OCI-LY3 (cell line): Measurements from ENCODE around the gene GRIK5.

Experiments
- EZH2phosphoT487 ChIP-seq: fragments of 200-600 bp; shearing (Covaris generic); IDR thresholded peaks from 2 replicates; pipeline ENCODE4 v1.6.1; 2018; ENCODE audit warnings: antibody characterized with exemption, mixed run types, low read depth
- TF ChIP-seq, protein P1 (sequence below): fragments of 200-600, 300-600 bp; sonication (generic); IDR thresholded peaks from 2 replicates; pipeline ENCODE4 v1.5.1; 2014; ENCODE audit warnings: antibody characterized with exemption, low read length, low read depth

DNA sequence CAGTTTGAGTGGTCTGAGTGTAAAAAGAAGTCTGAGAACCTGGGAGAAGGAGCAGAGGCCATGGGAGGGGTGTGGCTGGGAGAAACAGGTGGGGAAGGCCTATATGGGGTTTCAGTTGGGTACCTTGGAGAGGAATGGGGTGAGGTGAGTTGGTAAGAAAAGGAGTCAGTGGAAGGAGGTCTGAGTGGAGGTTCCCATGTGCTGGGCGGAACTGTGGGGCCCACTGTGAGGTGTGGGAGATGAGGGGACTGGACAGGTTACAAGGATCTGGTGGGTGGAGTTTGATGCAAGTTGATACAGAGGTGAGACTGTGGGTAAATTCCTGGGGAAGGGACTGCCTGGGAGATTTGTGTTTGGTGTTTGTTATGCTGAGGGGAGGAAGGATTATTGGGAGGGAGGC is 8.1 kb upstream of the GRIK5 start:
- TF ChIP-seq, protein P1, sequence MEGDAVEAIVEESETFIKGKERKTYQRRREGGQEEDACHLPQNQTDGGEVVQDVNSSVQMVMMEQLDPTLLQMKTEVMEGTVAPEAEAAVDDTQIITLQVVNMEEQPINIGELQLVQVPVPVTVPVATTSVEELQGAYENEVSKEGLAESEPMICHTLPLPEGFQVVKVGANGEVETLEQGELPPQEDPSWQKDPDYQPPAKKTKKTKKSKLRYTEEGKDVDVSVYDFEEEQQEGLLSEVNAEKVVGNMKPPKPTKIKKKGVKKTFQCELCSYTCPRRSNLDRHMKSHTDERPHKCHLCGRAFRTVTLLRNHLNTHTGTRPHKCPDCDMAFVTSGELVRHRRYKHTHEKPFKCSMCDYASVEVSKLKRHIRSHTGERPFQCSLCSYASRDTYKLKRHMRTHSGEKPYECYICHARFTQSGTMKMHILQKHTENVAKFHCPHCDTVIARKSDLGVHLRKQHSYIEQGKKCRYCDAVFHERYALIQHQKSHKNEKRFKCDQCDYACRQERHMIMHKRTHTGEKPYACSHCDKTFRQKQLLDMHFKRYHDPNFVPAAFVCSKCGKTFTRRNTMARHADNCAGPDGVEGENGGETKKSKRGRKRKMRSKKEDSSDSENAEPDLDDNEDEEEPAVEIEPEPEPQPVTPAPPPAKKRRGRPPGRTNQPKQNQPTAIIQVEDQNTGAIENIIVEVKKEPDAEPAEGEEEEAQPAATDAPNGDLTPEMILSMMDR = no peak
- no peak for TF ChIP-seq EZH2phosphoT487
